DMS114 treated with DMSO at 0.1 percent for 48 hours (cell line): ENCODE measurements around the gene MKNK1.

ENCODE experiments used
- DNase-seq: peaks from one replicate; lab custom pipeline; 2025; ENCODE audit not compliant: unreplicated experiment; lab: John Stamatoyannopoulos, UW

MKNK1 gene

GRCh38 chr1:46544561-46545240 lies 59.4 kb downstream of the MKNK1 start:
- no peak for DNase-seq

GRCh38 chr1:46543761-46544560 lies 60.1 kb downstream of the MKNK1 start:
- no peak for DNase-seq

GRCh38 chr1:46543382-46543760 lies 60.7 kb downstream of the MKNK1 start:
- DNase-seq, result no peak

GRCh38 chr1:46539972-46540371 lies 64.1 kb downstream of the MKNK1 start:
- DNase-seq, result no peak

GRCh38 chr1:46538147-46538546 lies 65.9 kb downstream of the MKNK1 start:
- DNase-seq, result no peak

GRCh38 chr1:46537651-46538050 lies 66.4 kb downstream of the MKNK1 start:
- DNase-seq, result no peak

GRCh38 chr1:46536527-46536926 lies 67.5 kb downstream of the MKNK1 start:
- DNase-seq, result no peak

- no peak for DNase-seq
Observed at GRCh38 chr1:46535063-46535462, 69.0 kb downstream of the MKNK1 start.

- no peak for DNase-seq
Observed at GRCh38 chr1:46533179-46533864, 70.7 kb downstream of the MKNK1 start.

GRCh38 chr1:46532498-46533178 lies 71.4 kb downstream of the MKNK1 start:
- DNase-seq, result peak; percentile 49

GRCh38 chr1:46532095-46532494 lies 72.0 kb downstream of the MKNK1 start:
- DNase-seq, result no peak

- DNase-seq, result no peak
Observed at GRCh38 chr1:46530791-46531409, 73.2 kb downstream of the MKNK1 start.

GRCh38 chr1:46530311-46530710 lies 73.8 kb downstream of the MKNK1 start:
- DNase-seq, result no peak

GRCh38 chr1:46529031-46529630 lies 74.9 kb downstream of the MKNK1 start:
- DNase-seq, result no peak

- DNase-seq, result peak; percentile 24
Observed at GRCh38 chr1:46528297-46528955, 75.6 kb downstream of the MKNK1 start.

GRCh38 chr1:46527474-46528296 lies 76.4 kb downstream of the MKNK1 start:
- peak; percentile 79 for DNase-seq

GRCh38 chr1:46526691-46527291 lies 77.3 kb downstream of the MKNK1 start:
- DNase-seq, result no peak

GRCh38 chr1:46526013-46526690 lies 77.9 kb downstream of the MKNK1 start:
- DNase-seq, result no peak
